NCI-H187 (cell line): ENCODE measurements around the gene RPL34.
A peak's percentile ranks its signal among the peaks of the same experiment; 100 is the strongest.
"Not testable (repeated sequence)": the region's sequence is repeated elsewhere in the genome, so short reads cannot be mapped to it uniquely, and the experiment has no call there.

ENCODE experiments used
- DNase-seq, 2 experiments: peaks; one replicate each; lab custom pipeline; 2025; lab: John Stamatoyannopoulos, UW

Gene RPL34

DNA sequence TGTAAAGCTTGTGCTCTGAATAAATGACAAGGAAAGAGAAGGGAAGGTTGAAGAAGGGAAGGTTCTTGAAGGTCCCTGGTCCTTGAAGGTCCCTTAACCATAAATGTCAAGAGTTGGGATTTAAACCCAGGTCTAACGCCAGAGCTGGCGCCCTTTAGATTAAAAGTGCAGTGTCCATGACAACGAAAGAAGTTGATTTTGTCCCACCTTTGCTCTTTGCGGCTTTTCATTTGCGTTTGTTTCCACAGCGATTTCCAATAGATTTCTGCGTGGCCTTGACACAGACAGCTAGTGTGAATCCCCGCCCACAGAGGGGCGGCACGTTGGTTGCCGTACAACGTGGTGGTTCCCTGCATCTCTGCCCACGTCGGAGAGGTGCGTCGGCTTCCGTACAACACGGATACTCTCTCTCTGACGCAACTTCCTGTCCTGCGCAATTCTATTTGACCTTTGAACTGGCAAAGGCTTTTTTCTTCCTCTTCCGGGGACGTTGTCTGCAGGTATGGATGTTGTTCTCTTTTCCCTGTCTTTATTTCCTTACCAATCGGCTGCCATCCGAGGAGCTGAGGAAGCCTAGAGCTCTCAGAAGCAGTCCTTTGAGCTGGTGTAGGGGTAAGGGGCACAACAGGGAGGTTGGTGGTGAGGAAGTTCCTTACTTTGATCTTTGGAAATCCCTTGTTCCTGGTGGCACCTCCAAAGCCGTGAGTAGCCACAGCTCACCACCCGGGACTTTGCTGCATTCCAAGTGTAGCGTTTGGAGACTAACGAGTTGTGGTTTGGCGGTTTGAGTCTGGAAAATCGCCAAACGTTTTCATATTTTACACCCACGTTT, at the start of gene RPL34:
TSS of gene RPL34 (plus strand) at position 476 of the 832 bp plus-strand sequence. CDS start 1,384 bp downstream, outside the sequence.
- DNase-seq, result peak; percentile 69 to 73

GRCh38 chr4:108570993-108571569, 49.3 kb upstream of the RPL34 start:
- no peak for DNase-seq

GRCh38 chr4:108574402-108574801, 46.0 kb upstream of the RPL34 start:
- no peak for DNase-seq

DNA sequence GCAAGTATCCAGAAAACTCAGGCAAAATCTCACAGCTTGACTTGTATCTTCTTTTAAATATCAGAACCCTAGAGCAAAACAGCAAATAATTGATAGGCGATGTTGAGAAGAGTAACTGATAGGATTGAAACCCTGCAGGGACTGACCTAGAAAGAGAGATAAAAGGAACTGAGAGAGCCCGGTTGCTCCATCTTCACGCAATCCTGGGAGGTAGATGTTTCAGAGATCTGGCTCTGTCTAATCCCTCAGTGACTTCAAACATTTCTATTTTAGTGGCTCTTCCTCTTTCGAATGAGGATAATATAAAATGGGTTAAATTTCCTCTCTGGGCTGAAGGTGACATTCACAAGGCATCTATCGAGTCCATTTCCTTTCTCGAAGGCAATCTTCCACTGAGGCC, 39.3 kb upstream of the RPL34 start:
- no peak for DNase-seq

DNA sequence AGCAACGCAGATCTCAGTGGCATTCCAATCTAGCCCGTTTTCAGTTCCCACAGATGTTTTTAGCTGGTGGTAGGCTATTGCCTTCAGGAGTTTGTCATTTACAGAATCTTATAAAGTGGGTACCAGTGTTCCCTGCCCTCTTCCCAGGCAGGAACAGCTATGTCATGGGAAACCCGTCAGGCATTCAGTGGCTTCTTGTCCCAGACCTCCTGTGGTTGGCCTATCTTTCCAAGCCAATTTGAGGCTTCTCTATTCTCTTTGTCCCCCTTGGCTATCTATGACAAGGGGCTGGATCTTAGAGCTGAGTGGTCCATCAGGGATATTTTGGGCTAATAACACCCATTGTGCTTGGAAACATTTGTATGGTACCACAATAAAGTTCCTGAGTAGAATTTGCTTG, 33.6 kb upstream of the RPL34 start:
- no peak for DNase-seq

DNA sequence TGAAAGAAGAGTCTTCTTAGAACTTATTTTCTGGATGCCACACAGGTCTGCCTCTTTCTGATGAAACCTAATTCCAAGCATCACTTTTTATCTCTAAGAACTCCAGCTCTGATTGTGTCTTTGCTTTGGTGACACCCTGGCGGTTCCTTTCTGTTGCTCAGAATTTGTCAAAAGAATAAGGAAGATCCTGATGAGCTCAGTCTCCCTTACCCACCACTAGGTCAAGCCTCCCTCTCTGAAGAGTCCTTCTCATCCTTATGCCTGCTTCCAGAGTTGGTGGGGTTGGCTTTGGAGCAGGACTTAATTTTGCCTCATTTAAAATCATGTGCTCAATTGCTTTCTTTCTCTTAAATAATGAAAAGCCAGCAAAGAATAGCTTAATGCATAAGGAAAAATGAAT, 31.5 kb upstream of the RPL34 start:
- no peak for DNase-seq

DNA sequence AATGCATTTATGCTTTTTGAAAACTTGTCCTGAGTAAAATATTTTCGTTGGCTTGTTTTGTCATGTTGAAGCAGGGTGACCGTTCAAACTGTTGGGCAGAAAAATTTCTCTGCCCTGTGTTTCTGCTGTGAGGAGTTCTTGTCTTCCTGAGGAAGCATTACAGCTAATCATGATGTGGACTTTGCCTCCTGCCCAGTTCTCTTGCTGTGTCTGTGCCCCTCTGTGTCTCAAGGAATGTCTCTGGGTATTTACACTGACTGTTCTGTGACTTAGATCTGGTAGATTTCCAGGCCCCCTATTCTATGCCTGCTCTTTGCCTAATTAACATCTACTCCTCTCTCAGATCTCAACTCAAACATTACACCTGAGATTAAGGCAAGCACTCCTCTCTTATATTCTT, 30.4 kb upstream of the RPL34 start:
- DNase-seq, result no peak

DNA sequence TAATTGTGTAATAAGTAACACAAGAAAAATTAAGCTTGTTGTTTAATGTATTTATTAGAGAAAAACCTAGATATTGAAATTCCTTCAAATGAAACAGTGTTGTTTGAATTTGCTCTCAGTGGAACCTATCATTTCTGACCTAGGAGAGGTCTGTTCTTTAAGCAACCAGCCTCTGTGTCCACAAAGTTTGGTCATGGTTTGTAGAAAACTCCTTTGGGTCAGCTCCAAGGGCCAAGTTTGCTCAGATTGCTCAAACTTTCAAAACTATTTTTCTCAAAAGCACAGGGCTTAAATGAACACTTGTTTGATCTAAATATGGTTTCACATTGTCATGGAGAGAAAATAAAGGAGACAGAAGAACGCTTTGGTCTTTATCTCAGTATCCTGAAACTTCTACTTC, 29.6 kb upstream of the RPL34 start:
- no peak for DNase-seq

- DNase-seq, result no peak
These were observed 27.7 kb upstream of the RPL34 start for GRCh38 chr4:108592674-108592986.

DNA sequence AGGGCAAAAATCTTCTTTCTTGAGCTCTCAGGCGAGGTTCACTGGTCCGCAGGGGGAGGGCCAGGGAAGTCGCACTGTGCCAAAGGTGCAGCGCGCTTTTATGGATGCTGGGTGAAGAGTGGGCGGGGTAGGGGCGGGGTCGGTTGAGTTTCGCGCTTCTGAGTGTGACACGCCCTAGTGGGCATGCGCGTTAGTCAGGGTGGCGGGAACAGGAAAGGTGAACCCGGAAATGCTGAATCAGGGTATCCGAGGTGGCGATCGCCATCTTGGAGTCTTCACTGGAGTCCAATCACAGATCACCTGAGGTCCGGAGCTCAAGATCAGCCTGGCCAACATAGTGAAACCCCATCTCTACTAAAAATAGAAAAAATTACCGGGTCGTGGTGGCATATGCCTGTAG, 26.1 kb upstream of the RPL34 start:
- DNase-seq, result not testable (repeated sequence)

DNA sequence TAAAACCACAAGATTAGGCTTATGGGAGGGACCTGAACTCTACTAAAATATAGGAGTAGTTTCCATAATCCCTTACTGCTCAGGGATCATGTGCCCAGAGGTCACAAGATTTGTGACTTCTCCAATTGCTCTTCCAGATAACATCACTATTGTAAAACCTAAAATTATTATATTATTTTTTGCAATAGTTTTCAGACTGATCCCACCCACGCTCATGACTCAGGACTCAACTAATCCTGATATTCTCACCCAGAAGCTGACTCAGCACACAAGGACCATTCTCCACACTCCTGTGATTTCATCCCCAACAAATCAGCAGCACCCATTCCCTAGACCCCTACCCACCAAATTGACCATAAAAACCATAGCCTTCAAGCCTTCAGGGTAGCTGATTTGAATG, 24.0 kb upstream of the RPL34 start:
- DNase-seq, result no peak

GRCh38 chr4:108601106-108601505, 19.3 kb upstream of the RPL34 start:
- no peak for DNase-seq

GRCh38 chr4:108601532-108601931, 18.8 kb upstream of the RPL34 start:
- DNase-seq, result no peak

- no peak for DNase-seq
These were observed 18.2 kb upstream of the RPL34 start for GRCh38 chr4:108602163-108602562.

DNA sequence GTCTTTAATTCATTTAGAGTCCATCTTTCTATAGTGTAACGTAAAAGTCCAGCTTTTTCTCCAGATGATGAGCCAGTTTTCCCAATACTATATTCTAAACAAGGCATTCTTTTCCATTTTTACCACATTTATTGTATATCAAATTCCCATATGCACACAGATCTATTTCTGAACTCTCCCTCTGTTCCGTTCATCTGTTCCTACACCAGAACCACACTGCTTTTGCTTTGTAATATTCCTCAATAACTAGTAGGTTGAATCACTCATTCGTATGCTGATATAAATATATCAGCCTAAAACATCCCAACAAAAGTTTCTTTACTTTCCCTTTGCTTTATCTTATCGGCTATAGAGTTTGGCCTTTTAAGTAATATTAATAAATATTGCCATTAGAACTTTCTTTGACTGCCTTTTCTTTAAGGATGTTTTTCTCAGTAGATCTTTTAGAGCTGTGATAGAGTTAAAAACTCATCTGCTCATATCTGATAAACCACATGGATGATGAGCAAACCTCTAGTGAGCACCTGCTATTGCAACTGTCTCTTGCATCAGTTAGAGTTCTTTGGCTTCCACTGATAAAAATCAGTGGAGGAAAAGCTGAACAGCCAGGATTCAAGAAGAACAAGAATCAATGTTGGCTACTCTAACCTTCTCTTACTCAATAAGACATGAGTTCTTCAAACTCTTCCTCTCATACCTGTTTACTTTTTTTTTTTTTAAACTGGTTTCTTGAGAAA, 13.1 kb upstream of the RPL34 start:
- DNase-seq, result no peak

DNA sequence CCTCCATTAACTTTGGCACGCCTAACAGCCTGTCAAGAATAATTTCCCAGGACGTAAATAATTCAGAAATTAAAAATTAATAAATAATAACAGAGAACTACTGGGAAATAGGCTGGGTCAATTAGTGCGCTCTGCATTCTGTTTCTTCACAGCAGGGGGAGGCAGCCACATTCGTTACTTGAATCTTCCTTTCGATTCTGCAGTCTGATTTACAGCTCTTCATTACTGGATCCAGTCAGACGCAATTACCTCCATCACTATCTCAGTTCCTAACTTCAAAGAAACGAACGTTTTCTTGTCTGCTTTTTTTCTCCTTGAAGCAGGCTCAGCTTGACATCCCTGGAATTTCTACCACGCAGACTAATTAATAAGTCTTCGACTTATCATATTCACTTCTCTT, 9.0 kb upstream of the RPL34 start:
- DNase-seq, result no peak

DNA sequence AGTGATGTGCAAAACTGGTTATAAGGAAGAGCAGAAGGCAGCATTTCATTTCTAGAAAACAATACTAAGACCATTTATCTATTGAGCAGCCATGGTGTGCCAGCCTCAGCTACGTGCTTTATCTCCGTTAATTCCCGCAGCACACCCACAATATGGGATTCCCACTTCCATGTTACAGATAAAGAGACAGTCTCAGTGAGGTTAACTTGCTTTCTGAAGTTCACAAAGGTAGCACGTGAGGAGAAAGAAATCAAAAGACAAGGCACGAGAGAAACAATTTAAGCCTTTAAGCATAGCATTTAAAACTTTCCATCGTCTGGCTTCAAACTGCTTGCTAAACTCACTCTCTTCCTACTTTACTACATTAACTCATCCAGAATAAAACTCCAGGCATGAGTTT, 8.0 kb upstream of the RPL34 start:
- DNase-seq, result no peak

DNA sequence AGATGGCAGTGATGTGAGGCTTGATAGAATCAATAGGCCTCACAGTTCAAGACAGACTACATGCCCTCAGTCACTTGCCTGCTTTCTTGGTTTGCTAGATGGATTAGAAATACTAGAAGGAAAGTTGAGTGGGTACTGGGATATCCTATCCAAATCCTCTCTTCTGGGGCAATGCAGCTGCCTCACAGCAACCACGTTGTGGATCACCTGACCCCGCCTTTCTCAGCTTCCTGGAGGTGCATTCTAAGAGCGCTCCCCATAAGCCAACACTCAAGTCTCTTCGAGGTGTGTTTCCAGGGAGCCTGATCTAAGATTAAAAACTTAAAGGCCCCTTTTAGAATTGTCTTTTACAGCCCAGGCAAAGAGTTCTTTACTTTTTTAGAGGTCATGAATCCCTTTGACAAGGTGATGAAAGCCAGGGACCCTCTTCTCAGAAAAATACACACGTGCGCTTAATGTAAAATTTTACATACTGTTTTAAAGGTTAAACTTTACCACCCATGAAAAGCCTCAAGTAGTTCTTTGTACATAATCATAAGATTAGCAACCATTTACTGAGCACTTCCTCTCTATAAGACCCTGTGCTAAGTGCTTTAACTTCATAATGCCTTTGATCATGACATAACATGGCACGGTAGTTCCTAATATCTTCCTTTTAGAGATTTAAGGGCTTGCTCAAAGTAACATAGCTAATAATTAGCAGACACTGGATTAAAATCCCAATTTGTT, 840 bp upstream of the RPL34 start:
- DNase-seq, result no peak

GRCh38 chr4:108620933-108621905, 843 bp downstream of the RPL34 start:
- no peak for DNase-seq

DNA sequence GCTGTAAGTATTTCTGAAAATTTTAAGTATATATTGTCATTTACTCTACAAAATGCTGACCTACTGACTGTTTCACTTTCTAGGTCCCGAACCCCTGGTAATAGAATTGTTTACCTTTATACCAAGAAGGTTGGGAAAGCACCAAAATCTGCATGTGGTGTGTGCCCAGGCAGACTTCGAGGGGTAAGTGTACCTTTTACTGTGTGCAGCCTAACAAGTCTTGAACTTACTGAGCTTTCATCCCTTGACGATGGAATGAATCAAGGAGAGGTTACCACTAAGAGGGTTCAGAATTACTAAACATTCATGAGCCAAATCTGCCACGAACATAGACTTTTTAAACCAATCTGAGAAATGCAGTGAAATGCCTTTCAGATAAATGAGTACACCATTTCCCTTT, 1.6 kb downstream of the RPL34 start:
- DNase-seq, result no peak

- no peak for DNase-seq
These were observed 2.5 kb downstream of the RPL34 start for GRCh38 chr4:108622828-108623227.
